HG02938 (cell line): ENCODE results near the gene SLC7A8.

ENCODE experiments used
- ATAC-seq: cut with Tn5 transposase; IDR thresholded peaks from one replicate; pipeline ENCODE4 v1.9.1; 2021; ENCODE audit warnings: mild to moderate bottlenecking, moderate library complexity; ENCODE audit not compliant: unreplicated experiment

The SLC7A8 gene

DNA sequence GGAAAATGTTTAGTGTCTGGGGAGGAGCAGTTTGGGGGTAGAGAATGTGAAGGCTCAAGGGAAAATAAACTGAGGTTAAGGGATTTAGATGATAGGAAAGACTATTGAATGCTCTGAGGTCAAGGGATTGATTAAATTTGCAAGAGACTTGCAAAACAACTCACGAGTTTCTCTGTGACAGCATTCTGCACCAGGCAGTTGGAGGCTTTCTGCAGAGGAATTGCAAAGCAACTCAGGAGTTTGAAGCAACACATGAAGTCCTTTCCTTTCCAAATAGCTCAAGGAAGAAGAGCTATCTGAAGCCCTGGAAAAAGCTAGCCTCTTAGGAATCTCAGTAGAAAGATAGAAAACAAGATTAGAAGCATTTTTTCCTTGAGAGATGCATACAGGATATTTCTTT is 23.9 kb downstream of the SLC7A8 start:
- ATAC-seq = no peak

DNA sequence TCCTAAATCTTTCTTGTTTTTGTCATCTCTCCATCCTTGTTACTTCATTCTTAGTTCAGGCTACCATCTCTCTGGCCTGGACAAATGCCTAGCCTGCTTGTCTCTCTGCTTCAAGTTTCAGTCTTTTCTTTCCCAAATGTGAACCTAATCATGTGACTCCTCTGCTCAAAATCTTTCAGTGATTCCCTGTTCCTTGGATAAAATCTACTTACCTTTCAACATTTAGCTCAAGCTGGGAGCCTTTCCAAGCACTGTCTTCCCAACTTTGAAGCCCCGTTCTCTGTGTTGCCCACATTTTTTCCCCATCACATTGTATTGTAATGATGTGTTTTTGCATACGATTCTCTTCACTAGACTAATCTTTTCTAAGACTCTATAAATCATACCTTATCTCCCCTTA is 24.7 kb downstream of the SLC7A8 start:
- ATAC-seq = no peak

DNA sequence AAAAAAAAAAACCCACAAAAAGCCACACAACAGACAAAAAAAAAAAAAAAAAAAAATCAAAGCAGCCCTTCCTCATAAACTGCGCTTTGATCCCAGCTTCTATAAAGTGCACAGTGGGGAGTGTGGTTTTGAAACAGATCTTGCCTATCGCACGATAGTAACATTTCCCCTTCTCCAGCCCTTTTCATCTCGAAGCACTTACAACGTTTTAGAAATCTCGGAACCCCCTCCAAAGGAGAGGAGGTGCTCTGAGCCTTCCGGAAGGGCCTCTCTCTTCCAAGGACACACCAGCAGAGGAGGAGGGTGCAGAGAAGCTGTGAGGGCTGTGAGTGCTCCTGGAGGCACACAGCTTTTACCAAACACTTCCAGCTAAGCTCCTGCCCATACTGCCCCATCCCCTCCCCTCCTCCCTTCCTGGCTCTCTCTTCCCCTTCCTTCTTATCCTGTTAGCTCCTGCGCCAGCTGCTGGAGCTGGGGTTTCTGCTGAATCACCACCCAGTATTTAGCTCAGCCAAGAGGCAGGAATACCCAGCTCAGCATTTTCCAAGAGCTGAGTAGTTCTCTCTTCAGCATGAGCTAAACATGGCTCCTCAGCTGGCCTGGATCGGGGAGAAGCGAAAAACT is 28.4 kb downstream of the SLC7A8 start:
- ATAC-seq = no peak

DNA sequence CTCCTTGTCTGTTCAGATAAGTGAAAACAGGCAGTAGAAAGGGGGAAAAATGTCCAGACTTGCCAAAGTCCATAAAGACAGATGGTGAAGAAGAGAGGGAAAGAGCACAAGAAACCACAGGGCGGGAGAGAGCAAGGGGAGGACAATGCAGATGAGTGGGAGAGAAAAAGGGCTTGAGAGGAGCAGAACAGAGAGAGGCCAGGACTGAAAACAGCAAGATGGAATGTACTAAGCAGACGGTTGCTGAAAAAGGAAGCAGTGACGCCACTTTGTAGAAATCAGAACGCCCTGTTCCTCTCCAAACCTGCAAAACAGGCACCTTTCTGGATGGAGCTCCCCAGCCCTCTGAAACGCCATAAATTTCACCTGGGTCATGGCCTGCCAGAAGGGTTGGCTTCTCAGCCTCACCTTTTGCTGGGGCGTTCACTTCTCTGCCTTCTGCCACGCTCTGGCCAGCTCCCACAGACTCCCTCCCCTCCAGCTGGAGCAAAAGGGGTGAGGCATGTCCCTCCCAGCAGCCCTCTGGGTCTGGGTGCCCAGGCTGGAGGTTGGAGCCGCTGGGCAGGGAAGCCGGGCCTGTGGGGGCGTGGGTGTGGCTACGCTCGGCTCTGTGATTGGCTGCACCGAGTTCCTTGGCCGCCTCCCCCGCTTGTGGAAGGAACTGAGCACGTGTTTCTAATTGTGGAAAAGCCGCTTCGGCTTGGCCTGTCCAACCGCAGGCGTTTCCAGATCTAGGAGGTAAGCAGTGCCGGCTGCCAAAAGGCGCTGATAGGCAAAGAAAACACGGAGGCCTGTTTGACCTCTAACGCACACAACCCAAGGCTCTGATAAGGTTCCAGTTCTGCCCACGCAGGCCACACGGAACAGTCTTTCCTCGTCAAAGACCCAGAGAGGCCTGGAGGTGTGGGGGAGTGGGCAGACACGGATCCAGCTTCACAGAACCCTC is 29.3 kb downstream of the SLC7A8 start:
- no peak for ATAC-seq

DNA sequence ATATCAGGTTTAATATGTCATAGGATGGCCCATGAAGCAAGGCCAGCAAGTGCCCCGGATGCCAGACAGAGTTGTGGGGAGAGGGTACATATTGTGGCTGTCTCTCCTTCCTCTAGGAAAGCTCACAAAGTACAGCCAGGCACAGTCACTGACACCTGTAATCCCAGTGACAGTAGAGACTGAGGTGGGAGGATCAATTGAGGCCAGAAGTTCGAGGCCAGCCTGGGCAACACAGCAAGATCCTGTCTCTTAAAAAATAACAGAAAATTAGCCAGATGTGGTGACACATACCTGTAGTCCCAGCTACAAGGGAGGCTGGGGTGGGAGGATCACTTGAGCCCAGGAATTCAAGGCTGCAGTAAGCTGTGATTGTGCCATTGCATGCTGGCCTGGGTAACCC is 32.1 kb downstream of the SLC7A8 start:
- no peak for ATAC-seq

DNA sequence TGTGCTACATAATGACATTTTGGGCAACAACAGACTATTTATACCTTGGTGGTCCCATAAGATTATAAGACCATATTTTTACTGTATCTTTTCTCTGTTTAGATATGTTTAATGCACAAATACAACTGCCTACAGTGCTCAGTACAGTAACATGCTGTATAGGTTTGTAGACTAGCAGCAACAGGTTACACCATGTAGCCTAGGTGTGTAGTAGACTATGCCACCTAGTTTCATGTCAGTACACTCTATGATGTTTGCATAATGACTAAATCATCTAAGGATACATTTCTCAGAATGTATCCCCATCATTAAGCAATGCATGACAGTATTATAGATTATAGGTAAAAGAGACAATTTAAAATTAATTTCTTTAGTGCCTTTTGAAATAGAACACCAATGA is 33.7 kb downstream of the SLC7A8 start:
- no peak for ATAC-seq

DNA sequence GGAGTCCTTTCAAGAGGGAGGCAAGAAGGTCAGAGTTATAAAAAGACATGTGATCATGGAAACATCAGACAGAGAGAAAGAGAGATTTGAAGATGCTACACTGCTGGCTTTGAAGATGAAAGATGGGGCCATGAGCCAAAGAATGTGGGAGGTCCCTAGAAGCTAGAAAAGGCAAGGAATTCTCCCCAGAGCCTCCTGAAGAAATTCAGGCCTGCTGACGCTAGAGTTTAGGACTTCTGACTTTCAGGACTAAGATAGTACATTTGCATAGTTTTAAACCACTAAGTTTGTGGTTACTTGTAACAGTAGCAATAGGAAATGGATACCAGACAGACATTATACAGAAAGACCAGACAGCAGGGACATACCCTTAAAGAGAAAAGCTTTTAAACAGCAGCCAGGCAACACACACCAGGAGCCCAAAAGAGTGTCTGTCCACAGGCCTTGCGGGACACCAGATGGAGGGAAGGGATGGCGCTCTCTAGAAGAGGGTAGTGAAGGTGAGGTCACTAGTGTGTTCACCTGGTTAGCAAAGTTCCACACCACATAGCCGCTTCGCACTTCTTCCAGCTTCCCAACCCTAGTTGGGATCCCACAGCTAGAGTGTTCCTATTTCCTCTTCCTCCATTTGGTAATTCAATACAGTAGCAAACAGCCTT is 34.7 kb downstream of the SLC7A8 start:
- ATAC-seq = no peak

DNA sequence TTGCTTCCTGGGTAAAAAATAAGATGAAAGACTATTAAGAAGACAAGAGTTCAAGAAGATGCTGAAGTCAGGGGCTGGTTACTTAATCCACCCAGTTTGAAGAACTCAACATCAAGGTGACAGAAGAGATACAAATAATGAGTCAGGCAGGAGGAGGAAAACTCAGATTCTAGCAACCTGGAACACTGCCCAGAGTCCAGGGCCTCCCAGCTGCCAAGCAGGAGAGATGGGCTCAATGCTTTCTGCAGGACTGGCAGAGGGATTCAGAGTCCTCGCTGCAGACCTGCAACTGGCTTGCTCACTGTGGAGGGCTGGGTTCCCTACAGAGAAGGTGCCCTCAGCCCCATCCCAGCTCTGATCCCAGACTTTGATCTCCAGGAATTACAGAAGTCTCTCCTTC is 35.8 kb downstream of the SLC7A8 start:
- no peak for ATAC-seq

DNA sequence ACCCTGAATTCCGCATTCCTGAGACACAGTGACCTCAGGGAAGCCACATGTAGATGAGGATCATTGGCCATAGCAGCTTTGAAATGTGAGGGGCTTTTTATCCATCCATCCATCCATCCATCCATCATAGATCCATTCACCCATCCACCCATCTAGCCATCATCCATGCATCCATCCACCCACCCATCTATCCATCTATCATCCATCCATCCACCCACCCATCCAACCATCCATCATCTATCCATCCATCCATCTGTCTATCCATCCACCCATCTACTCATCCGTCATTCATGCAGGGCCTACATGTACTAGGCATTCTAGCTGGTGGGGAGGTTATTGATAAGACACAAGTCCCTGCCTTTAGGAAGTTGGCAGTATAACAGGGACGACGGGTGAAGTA is 36.5 kb downstream of the SLC7A8 start:
- ATAC-seq = no peak

DNA sequence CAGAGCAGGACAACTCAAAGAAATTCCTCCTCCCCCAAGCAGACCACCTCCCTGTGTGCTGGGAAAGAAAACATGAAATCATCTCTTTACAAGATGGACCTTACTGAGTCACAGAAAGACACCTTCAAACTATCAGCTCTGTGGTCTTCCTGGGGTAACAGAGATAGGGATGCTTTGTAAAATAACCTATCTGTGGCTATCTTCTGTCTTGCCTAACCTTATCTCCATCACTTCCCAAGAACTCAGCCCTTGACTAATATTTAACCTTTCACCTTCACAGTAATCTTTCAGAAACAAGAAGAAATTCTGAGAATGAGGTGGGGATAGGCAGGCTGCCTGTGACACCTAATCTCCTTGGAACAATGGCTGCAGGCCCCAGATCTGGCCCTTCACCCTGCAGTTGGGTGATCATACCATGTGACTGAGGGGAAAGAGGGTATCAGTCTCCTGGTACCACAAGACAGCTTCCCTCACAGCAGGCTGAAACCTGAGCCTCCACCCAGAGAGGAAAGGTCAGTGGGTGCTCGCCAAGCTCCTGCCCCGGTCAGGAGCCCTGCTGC is 37.0 kb downstream of the SLC7A8 start:
- ATAC-seq = no peak

DNA sequence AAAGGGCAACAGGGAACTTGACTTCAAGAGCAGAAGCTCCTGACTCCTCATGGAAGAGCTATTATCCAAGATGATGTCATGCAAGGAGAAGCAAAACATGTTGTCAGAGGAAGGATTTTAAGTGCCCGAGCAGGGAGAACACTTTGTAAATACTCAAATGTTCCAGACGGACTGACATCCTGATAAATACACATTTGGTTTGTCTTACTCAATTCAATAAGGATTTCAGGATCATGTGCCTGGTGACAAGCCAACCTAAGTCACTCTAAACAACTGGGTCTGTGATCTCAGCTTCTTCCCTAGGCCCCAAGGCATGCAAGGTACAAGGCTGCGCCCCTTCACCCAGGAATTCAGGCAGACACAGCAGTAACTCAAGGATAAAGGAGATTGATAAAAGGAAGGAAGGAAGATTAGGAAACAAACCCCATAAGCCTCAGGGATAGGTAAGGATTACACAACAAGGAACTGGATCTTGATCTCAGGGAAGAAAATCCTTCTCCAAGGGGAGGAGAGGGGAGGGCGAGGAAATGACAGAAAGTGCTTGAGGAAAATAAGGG is 37.6 kb downstream of the SLC7A8 start:
- ATAC-seq = no peak

DNA sequence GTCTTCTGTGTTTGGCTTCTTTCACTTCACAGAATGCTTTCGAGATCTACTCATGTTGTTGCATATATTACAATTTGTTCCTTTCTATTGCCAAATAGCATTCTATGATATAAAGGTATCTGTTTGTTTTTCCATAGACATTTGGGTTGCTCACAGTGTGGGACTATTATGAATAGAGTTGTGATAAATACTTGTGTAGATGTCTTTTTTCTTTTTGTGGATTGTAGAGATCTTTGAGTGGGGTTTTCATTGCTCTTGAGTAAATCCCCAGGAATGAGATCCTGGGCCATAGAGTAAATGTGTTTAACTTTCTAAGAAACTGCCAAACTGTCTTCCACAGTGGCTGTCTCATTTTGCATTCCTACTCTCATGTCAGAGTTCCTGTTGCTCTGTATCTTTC is 39.5 kb downstream of the SLC7A8 start:
- no peak for ATAC-seq

DNA sequence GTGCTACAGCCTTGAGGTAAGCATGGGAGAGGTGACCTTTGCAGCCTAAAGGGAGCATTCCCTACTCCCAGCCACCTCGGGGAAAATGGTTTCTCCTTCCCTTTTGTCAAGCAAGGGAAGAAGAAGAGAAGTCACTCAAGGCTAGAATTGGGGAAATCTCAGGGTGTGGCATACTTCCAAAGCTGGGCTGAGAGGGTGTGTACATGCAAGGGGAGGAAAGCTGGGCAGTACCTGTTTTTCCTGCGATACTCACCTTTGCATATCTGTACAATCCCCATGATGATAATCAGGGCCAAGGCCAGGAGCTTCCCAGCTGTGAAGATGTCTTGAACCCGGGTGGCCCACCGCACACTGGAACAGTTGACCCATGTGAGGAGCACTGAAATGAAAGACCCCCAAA is 40.6 kb downstream of the SLC7A8 start:
- ATAC-seq = no peak

DNA sequence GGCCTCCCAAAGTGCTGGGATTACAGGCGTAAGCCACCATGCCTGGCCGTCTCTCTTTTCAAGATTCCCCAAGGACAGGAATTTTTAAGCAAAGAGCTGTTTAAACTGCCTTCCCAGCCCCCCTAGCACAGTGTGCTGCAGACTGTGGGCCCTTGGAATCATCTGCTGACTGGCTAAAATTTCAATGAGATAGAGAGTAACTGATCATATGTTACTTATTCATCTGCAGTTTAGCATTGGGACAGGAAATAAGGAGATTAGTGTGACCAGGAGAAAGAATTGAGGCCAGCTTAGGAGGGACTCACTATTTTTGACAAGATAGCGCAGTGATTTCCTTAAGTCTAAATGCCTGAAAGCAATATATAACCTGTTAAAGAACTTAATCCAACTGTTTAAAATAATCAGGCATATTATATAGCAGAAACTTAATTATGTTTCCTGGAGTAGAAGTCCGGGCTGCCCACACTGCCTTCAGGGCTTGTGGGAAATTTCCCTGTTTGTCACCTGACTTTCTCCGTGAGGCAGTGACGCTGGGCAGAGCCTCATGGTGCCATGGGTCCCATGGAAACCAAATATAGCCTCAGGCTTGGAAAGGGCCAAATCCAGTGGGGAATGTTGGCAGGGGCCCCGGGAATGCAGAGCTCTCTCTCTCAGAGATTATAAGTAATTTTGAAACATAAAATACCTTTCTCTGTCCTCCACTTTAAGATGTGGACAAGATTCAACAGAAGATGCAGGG is 41.6 kb downstream of the SLC7A8 start:
- no peak for ATAC-seq

DNA sequence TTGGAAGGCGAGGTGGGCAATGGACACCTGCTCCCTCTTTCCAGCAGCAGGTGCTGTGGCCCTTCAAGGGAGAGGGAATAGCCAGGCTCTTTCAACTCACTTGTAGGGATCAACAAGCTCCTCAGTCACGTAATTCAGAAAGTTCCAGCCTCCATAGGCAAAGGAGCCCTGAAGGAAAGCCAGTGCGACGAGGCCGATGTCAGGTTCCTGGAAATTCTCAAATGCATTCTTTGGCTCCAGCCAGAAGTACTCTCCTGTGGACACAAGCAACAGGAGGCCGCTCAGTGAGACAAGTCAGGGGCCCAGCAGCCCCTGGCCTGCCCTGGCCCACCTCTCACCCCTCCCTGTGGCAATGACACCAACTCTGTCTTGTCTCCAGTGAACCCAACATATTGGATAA is 43.1 kb downstream of the SLC7A8 start:
- ATAC-seq = no peak

DNA sequence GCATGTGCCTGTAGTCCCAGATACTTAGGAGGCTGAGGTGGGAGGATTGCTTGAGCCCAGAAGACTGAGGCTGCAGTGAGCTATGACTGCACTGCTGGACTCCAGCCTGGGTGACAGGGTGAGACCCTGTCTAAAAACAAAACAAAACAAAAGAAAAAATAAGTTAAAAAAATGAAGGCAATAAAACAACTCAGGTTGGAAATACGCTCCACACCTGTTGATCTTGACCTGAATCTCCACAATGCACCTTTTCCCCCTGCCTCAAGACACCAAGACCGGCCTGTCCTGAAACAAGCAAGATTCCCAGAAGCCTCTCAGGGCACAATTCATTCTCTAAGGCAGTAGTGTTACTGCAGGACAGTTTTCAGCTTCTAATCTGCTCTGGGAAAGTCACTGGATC is 43.6 kb downstream of the SLC7A8 start:
- no peak for ATAC-seq

DNA sequence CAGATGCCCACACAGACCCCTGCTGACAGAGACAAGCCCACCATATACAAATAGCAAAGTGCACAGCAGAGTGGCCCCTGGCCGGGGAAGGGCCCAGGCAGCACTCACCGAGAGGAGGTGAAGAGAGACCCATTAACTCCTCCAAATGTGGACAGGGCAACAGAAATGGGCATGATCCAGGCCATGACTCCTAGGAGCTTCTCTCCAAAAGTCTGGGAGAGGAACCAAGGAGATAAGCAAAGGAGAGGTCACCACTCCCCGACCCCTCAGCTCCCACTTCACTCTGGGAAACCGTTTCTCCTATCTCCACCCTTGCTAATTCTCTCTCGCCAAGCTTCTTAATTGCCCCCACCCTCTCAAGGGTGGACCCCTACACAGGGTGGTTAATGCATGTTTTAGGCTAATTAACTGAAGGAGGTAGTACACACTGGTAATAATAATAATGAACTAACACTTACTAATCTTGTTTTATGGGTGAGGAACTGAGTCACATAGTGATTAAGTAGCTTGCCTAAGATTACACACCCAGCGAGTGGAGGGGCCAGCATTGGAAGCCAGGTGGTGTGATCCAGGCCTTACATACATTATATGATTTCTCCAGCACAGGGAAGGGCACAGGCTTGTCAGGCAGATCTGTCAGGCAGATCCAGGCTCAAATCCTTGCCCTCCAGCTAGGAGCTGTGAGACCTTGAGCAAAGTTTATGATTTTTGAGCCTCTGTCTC is 45.5 kb downstream of the SLC7A8 start:
- ATAC-seq = no peak

DNA sequence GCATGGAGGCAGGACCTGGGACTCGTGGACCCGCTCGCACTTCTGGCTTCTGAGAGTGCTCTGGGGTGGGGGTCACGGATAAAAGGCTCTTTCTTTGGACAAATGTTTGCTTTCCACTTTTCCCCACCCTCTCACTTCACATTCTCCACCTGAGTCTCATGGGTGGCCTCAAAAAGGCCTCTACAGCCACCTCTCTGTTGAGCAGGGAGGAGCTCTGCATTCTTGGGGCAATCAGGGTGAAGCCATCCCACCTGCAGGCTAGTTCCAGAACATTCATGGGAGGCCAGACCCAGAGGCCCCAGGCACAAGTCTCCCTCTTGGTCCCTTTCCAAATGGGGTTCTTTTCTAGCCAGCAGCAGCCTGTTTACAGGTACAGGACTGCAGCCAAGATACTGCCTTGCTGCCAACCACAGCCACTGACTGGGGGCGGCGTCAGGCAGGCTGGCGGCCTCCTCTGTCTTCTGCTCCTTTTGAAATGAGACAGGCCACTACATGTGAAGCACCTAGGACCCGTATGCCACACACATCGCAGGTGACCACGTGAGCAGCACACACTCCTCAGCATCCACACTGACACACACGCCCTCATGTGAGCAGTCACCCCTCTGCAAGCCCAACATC is 46.2 kb downstream of the SLC7A8 start:
- ATAC-seq = no peak

DNA sequence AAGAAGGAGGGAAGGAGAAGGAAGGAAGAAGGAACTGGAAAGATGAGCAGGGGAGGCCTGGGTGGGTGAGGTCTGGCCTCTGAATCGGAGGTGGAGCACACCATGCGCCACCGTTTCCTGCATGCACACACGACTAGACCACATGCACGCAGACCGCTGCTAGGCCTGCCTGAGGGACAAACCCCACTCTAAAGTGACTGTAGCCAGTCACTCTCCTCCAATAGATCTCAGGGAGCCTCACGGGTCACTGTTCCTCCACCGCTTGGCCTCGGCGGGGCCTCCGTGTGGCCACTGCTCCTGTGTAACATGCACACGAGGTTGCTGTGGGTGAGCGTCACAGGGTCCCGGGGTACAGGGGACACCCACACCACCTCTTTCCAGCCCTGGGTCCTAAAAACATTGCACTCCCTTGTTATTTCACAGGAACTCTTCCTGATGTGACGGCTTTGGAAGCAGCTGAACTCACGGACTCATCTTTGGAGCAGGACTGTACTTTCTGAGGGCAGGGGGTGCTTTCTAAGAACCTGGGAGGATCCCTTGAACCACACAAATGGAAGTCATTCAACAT is 46.8 kb downstream of the SLC7A8 start:
- ATAC-seq = no peak
